Natural killer cell (primary cell): ENCODE measurements around the gene LGI4. TPM values are rescaled to one million over a fixed set of nuclear protein-coding genes. Genes with fewer than 3 reads are reported as not detected.

ENCODE experiments used
- ATAC-seq, 3 donors: fragments of 150-1000 bp in 2 of 3; fragments of 200-7000 bp in 1 of 3; cut with Tn5 transposase; 1 replicate in 1 of 3; 2 replicates in 2 of 3; pipeline ENCODE4 v1.10.0; 2021; ENCODE audit warnings: mild to moderate bottlenecking in 2 of 3, moderate library complexity in 2 of 3
- DNase-seq, 2 donors: peaks; one replicate each; pipeline versions ENCODE4 v3.0.0 to v3.0.0-alpha.2; 2013 to 2021; ENCODE audit warnings: mixed read lengths in 1 of 2
- H3K27ac ChIP-seq: one replicate; pipeline ENCODE4 v1.5.1; 2013; ENCODE audit warnings: mild to moderate bottlenecking, low read length
- H3K27me3 ChIP-seq: one replicate; pipeline ENCODE4 v1.6.1; 2013; ENCODE audit warnings: low read length; ENCODE audit not compliant: control insufficient read depth, insufficient read depth
- H3K36me3 ChIP-seq: one replicate; pipeline ENCODE4 v1.6.1; 2013; ENCODE audit warnings: low read length; ENCODE audit not compliant: control insufficient read depth, insufficient read depth
- H3K4me1 ChIP-seq: one replicate; pipeline ENCODE4 v1.6.1; 2013; ENCODE audit warnings: low read length; ENCODE audit not compliant: control insufficient read depth, insufficient read depth
- H3K4me3 ChIP-seq: one replicate; pipeline ENCODE4 v1.5.1; 2013; ENCODE audit warnings: low read length
- H3K9me3 ChIP-seq: one replicate; pipeline ENCODE4 v1.6.1; 2013; ENCODE audit warnings: low read length; ENCODE audit not compliant: control insufficient read depth, insufficient read depth
- H3K27ac Mint-ChIP-seq, 2 donors: one replicate each; pipeline ENCODE4 v1.8.0; 2022; ENCODE audit warnings: mild to moderate bottlenecking in 2 of 2, mixed read lengths in 2 of 2, moderate library complexity in 1 of 2
- H3K27me3 Mint-ChIP-seq, 2 donors: one replicate each; pipeline ENCODE4 v1.8.0; 2022; ENCODE audit warnings: low read depth in 2 of 2, mixed read lengths in 2 of 2
- H3K36me3 Mint-ChIP-seq: one replicate; pipeline ENCODE4 v1.8.0; 2022; ENCODE audit warnings: mixed read lengths
- H3K4me1 Mint-ChIP-seq, 2 donors: one replicate each; pipeline ENCODE4 v1.8.0; 2022; ENCODE audit warnings: mixed read lengths in 2 of 2
- H3K4me3 Mint-ChIP-seq: one replicate; pipeline ENCODE4 v1.8.0; 2022; ENCODE audit warnings: mild to moderate bottlenecking, moderate library complexity, mixed read lengths
- H3K9me3 Mint-ChIP-seq, 2 donors: one replicate each; pipeline ENCODE4 v1.8.0; 2022; ENCODE audit warnings: mixed read lengths in 2 of 2
- CTCF ChIP-seq: fragments of 200-600 bp; IDR thresholded peaks from one replicate; pipeline ENCODE4 v1.8.0; 2022; ENCODE audit warnings: antibody characterized with exemption
- WGBS: methylation state at CpG from one replicate; pipeline ENCODE4 v1.1.7; 2013; ENCODE audit warnings: missing lambda C conversion rate; ENCODE audit not compliant: insufficient coverage; 5-methylcytosine and 5-hydroxymethylcytosine counted together
- intact Hi-C: fragments of 100-400 bp; cut with micrococcal nuclease; formaldehyde crosslinking; loops from one replicate; pipeline ENCODE4 v1.14.2; 2022
- total RNA-seq, 4 donors: library from RNA; stranded (reverse); fragments of 120-200 nt in 1 of 4; gene quantifications; one replicate each; pipeline versions ENCODE4 v1.2.3 to v1.2.4, GENCODE V29; 2013 to 2022

Gene LGI4
- total RNA-seq, 3 donors from 2014 or later (not counting 1 experiment from before 2014, with no cell fraction given), result 0.49 to 0.72 TPM; not detected in 1

- Histone ChIP-seq H3K4me1 (peaks cover 43% of the 10 kb centered on the region), H3K27me3 (peaks cover 6% of the 10 kb centered on the region), H3K4me3 (no peak overlapping the region), H3K36me3 (no peaks in the 10 kb centered on the region), H3K27ac (peak overlapping the region; percentile 65), H3K9me3 (no peaks in the 10 kb centered on the region)
- Mint-ChIP-seq H3K27ac (peak overlapping the region; percentile 82 to 84), H3K9me3 (no peaks in the 10 kb centered on the region), H3K4me1 (peaks cover 17 to 18% of the 10 kb centered on the region in 2 donors), H3K27me3 (peaks cover 0 to 3% of the 10 kb centered on the region in 2 donors), H3K36me3 (no peaks in the 10 kb centered on the region), H3K4me3 (peak overlapping the region; percentile 77)
- no peak for TF ChIP-seq CTCF
- intact Hi-C loops, result no loop called here
- ATAC-seq, result no peak
- WGBS, result 74% methylated on average over 8 of the region's 8 CpGs
- no peak for DNase-seq
Observed at GRCh38 chr19:35086455-35086854, 48.4 kb downstream of the LGI4 start.

- Histone ChIP-seq H3K27me3 (peaks cover 3% of the 10 kb centered on the region), H3K9me3 (no peaks in the 10 kb centered on the region), H3K36me3 (no peaks in the 10 kb centered on the region), H3K4me3 (no peak overlapping the region), H3K4me1 (peaks cover 43% of the 10 kb centered on the region), H3K27ac (peak overlapping the region; percentile 65)
- DNase-seq (peak in 1 of 2 donors; percentile 30), ATAC-seq (peak; percentile 41 to 60 (median 56))
- intact Hi-C loops, result no loop called here
- Mint-ChIP-seq H3K9me3 (no peaks in the 10 kb centered on the region), H3K4me1 (peaks cover 17 to 18% of the 10 kb centered on the region in 2 donors), H3K27me3 (peaks cover 0 to 3% of the 10 kb centered on the region in 2 donors), H3K36me3 (no peaks in the 10 kb centered on the region), H3K27ac (peak overlapping the region; percentile 82 to 84), H3K4me3 (peak overlapping the region; percentile 77)
- no peak for TF ChIP-seq CTCF
- 11% methylated on average over 5 of the region's 6 CpGs for WGBS
Observed at GRCh38 chr19:35085947-35086346, 48.9 kb downstream of the LGI4 start.

GRCh38 chr19:35084509-35084762, 50.4 kb downstream of the LGI4 start:
- WGBS, result 100% methylated on average over 3 of the region's 3 CpGs

More at GRCh38 chr19:35084509-35084762, 50.4 kb downstream of the LGI4 start:
- H3K36me3 Mint-ChIP-seq, result no peaks in the 10 kb centered on the region
- H3K27ac Mint-ChIP-seq, result no peak overlapping the region
- TF ChIP-seq CTCF, result no peak
- ATAC-seq (no peak), DNase-seq (no peak)
- no peak overlapping the region for H3K4me3 ChIP-seq
- H3K4me1 Mint-ChIP-seq, result peaks cover 17 to 18% of the 10 kb centered on the region in 2 donors
- intact Hi-C loops, result no loop called here
- no peaks in the 10 kb centered on the region for H3K36me3 ChIP-seq
- H3K4me3 Mint-ChIP-seq, result no peak overlapping the region
- peaks cover 39% of the 10 kb centered on the region for H3K4me1 ChIP-seq
- H3K27me3 ChIP-seq, result no peaks in the 10 kb centered on the region
- no peak overlapping the region for H3K27ac ChIP-seq
- H3K9me3 ChIP-seq, result no peaks in the 10 kb centered on the region
- no peaks in the 10 kb centered on the region for H3K27me3 Mint-ChIP-seq
- H3K9me3 Mint-ChIP-seq, result no peaks in the 10 kb centered on the region
